Activated CD4-positive, alpha-beta T cell treated with anti-CD3 and anti-CD28 coated beads, Interleukin-2, amount 50 U/mL, for 48 hours (primary cell): ENCODE data around the gene IFNAR2.

Experiments
- DNase-seq, 2 experiments: peaks; one replicate each; pipeline ENCODE4 v3.0.0-alpha.2; 2020

Gene IFNAR2

DNA sequence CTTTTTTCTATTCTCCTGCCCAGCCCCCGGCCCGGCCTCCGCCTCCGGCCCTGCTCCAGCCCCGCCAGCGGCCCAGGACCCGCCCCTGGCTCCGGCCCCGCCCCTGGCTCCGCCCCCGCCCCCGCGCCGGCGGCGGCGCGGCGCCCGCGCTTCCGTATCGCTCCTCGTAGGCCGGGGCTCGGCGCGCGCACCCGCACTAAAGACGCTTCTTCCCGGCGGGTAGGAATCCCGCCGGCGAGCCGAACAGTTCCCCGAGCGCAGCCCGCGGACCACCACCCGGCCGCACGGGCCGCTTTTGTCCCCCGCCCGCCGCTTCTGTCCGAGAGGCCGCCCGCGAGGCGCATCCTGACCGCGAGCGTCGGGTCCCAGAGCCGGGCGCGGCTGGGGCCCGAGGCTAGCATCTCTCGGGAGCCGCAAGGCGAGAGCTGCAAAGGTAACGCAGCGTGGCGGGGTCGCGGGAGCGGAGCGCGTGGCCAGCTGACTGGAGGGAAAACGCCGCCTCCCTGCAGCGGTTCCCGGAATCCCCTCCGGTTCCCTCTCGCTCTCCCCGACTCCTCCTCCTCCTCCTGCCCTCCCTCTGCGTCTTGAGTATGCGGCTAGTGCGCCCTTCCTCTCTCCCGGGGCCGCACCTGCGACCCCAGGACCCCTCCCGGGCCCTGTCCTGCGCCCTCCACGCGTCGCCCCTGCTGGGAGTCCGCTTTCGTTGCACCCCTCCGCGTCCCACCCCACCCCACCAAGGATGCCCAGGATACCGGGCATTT lies at the start of gene IFNAR2:
IFNAR2 (plus strand) TSS at position 155 of the 761 bp plus-strand sequence. CDS start 11,985 bp downstream, outside the sequence.
- peak; percentile 74 to 76 for DNase-seq

DNA sequence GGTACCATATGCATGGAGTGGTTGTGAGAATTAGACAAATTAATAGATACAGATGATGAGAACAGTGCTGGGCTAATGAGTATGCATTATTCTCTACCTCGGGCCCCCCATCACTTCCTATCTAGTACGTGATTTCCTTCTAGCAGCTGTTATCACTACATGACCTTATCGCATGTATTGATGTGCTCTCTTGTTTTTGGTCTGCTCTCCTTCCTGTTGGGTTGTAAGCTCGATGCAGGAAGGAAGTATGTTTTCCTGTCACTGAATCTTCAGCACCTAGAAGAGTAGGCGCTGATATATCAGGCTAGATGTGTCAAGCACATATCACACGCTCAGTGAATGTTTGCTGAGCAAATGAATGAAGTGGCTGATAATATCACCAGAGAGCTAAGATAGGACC lies 43.9 kb upstream of the IFNAR2 start:
- DNase-seq, result no peak

DNA sequence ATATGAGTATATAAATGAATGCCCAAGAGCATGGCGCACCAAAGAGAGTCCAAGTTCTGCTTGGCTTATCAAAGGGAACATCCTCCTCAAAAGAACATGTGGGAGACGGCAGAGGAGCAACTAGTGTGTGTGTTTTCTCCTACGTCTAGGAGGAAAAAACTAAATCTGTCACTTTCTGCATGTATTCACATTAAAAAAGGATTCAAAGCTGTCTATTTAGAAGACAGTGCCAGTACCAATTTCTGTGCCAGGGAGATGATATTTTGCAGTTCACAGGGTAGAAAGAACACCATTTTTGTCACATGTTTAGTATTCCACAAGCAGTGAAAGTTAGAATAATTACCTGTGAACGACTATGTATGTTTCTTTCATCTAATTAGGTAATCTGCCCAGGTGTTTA lies 42.5 kb upstream of the IFNAR2 start:
- no peak for DNase-seq

DNA sequence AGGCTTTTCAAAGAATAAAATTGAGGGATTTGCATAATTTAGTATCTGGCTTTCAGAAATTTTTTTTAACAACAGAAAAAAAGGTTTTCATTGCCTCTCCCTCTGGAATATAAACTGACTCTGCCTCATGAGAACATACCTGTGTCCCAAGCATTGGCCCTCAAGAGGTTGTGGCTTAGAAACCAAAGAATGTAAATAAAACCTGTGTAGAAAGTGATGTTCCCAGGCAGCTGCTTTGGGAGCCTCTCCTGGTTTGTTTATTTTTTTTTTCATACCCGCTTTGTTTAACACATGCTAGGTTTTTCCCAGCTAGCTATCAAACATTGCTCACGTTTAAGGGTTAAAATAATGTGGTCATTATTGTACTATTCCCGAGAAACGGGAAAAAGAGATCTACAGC lies 40.5 kb upstream of the IFNAR2 start:
- no peak for DNase-seq

DNA sequence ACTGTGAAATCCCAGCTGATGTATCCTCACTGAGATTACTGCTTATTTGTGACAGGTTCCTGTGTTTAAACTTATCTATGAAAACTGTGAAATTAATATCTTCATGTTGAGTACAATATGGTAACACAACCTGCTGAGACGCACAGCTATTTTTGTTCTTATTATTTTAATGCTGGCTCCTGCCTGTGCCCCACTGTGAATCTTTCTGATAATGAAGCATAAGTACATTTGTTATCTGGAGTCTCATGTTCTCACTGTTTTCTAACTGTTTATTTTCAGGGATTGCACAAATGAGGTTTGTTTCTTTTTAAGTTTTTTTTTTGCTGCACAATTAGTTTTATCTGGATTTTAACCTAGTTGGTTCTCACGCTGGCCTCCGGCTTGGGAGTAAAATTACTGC lies 39.9 kb upstream of the IFNAR2 start:
- no peak for DNase-seq

DNA sequence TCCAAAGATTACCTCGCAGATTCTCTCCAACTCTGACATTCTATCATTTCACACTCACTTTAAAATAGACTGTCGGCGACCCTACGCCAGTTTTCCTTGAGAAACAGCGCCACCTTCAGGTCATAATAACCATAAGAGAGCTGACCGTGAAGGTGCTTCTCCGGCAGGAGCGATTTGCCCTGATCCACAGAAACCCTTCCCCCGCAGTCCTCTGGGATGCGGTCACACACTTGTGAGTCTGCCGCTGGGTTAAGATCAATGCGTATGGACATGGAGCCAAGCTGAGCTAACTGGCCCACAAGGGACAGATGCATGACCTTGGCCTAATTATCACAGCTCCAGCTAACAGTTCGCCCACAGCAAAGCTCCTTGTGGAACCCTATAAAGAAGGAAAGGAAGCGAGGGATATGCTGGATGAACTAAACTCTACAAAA lies 32.8 kb upstream of the IFNAR2 start:
- DNase-seq, result peak; percentile 41 to 58

DNA sequence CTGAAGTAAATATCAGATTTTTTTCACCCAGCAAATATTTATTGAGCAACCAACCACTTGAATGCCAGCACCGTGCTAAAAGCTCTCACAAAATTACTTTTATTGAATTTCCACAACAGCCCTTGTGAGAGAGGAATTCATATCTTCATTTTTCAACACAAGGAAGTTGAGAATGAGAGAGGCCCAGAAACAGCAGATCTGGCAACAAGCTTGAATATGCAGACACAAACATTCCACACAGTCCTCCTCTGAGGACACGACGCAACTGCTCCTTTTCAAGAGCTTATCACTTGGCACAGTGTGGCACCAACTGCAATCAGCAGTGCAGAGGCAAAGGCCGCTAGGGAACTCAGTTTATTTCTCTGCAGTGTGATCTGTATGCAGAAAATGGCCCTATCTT lies 32.2 kb upstream of the IFNAR2 start:
- no peak for DNase-seq

DNA sequence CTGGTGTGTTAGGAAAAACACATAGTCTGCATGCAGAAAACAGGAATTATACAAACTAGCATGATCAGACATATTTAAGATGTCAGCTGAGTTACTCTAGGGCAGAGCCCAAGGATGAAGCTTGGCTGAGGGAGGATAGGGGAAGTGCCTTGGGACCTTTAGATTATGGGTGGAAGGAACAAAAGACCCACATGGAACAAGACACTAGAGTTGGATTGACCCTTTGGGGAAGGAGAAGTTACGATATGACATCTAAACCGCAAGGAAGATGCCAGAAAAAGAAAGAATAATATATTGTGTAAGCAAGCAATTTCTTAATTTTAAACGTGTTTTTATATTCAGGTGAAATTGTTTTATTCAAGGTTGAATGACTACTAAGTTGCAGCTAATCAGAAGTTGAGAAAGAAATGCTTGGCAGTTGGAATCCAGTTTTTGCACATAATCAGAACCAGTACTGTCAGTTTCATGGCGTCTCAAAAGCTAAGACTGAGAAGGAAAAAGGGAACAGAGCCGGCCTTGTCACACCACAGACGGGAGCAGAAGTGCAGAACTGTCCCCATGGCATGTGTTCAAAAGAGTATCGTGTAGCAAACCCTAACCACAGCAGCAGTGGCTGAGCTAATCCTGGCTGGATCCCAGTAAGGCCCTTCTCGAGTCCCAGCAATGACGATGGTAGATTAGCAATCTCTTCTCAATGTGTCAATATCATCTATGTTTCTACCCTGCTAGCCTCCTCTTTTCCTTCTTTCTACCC lies 31.2 kb upstream of the IFNAR2 start:
- DNase-seq, result no peak

DNA sequence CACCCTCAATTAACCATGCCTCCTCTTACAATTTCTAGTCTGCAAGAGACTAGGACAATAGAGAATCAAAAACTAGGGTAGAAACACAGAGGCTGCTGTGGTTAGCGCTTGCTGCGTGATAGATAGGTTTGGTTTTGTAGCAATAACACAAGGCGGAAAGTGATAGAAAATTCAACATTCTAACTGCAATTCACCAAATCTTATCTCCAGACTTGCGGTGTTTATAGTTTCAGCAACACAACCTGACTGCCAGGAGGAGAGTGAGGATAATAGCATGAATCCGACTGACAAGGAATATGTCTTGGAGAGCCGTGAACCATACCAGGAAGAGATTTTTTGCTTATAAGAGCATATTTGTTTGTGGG lies 30.7 kb upstream of the IFNAR2 start:
- no peak for DNase-seq

DNA sequence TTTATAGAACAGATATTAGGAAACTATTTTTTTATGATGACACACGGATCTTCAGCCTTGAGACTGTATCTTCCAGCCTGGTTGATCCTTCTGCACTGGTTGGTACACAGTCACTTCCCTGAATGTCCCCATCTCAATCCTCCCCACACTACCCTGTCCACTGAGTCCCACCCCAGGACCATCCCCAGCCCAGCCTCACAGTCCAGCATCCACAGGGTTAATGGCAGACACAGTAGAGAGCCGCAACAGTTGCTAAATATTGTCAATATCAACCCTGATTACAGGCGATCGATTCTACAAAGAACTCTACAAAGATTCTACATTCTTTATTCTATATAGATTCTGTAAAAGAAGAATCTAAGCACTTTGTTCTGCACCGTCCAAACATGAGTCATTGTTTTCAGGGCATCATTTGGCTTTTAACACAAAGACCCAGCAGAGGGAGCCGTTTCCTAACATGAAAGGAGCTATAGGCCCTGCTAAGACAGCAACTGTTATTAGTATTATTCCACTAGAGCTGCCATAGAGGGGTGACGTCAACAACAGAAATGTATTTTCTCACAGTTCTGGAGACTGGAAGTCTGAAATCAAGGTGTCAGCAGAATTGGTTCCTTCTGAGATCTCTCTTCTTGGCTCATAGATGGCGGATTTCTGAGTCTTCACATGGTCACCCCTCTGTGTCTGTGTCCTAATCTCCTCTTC lies 30.1 kb upstream of the IFNAR2 start:
- DNase-seq, result peak; percentile 70 to 81

DNA sequence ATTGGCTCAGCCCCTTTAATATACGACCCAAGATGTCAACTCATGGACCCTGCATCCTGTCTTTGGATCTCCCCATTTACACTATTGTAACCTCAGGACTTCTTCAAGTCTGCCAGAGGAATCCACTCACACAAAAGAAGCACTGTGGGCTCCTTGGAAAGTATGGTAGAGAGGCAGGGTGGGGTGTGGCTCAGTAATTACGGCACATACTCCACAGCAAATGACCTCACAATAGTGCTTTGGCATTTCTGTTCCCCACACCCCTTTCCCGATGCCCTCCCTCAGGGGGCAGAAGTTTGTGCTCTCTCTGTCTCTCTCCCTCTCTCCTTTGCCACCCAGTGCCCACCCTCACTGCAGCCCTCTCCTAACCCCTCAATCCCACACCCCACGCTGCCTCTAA lies 27.8 kb upstream of the IFNAR2 start:
- DNase-seq, result no peak

DNA sequence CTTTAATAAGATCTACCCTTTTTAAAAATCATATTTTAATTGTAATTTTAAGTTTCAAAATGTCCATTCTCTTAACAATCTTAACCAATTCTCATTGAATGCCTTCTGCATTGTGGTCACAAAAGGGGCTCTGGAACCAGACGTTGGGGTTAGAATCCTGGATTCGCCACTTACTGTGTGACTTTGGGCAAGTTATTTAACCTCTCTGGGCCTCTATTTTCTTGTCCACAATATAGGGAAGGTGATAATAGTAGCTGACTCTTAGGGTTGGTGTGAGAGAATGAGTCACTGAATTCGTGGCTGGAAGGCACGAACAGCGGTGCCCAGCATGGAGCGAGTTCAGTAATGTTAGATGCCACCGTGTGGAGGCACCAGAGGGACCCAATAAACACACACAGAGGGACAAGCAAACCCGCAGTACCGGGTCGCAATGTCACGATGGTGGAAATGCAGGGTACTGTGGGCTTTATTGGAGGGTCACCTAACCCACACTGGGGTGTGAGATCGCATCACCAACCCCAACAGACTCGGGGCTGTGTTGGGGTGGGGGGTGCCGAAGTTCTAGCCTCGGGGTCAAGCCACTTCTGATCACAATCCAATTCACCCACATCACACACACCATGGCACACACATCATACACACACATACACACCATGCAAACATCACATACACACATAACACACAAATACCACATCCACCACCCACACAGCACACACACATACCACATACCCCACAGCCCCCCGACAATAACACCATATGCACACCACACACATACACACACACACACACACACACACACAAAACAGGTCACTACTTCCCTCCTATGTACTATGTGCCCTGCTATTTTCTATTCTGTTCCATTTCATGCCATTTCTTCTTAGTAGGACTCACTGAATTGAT lies 27.0 kb upstream of the IFNAR2 start:
- DNase-seq, result no peak

DNA sequence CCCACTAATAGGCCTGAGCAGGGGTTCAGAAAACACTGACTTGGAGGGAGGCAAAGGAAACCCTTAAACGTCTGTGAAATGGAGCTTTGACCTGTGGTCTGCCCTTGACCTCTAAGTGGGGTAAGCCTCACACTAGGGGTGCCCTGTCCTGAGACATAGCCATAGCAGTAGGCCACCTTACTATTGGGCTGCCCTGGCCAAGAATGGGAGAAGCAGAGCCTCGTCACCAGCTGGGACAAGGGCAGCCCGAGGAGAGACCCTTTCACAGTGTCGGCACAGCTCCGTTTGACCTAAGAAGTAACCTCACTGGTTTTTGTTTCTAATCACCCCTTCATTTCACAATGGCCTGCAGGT lies 26.4 kb upstream of the IFNAR2 start:
- no peak for DNase-seq

DNA sequence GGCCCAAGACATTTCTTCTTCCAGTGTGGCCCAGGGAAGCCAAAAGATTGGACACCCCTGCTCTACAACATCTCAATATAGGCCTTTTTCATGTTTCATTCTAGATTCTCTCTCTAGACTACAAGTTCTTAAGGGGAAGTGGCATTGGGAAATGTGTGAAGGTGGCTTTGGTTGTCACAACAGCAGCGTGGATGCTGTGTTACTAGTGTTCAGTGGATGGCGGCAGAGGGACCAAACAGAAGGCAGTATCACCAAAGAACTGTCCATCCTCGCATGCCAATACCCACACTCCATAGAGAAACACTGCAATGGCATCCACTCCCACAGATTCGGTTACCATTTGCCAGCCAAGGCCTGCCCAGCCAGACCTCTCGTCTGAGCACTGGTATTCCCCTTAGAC lies 24.3 kb upstream of the IFNAR2 start:
- peak in 1 of 2 experiments; percentile 13 for DNase-seq

DNA sequence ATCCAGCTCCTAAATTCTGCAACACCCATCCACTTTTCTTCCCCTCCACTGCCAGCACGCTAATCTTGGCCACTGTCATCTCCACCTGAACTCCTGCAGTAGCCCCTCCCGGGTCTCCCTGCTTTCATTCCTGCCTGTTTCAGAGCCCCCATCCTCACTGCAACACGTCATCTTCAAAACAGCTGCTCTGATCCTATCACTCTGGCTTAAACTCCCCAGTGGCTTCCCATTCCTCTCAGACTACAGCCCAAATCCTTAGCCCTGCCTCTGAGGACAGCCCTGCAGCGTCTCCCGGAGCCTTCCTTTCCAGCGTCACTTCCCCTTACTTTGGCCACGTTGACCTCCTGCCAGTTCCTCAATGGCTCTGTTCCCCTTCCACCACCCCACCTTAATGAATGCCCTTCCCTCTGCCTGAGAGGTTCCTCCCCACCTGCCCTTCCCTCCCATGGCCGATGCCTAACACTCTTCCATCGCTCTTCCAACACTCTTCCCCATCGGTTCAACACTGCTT lies 22.9 kb upstream of the IFNAR2 start:
- no peak for DNase-seq

DNA sequence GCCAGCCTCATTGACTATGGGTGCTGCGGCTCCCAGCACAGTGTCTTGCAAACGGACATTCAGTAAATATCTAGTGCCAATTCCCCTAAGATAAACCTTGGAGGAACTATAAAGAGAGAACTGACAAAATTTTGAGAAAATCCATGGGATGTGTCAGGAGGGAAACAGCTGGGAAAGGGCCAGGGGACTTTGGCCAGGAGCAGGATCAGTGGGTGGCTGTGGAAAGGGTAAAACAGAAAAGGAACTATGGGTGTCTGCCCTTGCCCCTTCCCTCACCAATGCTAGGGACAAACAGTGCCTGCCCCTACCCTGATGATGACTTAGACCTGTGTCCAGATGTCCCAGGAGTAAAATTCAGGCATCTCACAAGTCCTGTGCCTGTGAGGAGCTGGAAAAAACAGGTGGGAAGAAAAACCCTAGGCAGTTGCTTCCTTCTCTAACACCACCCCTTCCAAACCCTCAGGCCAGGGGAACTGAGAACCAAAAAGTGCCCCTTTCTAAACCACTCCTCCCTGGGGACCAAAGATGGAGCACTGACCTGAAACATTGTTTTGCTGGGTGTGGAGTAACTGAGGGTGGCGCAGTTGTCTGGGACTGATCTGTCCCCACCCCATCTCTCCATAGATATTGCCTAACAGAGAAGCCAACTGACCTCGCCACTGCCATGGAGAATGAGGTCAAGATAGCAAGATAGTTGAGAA lies 22.1 kb upstream of the IFNAR2 start:
- no peak for DNase-seq

DNA sequence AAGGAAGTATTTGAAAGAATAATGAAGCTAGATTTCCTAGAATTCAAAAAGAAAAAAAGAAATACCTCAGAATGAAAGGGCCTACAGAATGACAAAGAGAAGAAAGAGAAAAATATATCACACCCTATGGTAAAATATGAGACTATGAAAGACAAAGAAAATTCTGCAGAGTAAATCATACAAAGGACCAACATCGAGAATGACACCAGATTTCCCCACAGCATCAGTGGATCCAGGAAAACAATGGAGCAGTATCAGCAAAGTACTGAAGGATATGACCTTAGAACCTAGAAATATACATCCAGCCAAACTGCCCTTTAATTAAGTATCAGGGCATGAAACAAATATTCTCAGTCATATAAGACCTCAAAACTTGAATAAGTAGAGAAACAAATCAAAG lies 21.2 kb upstream of the IFNAR2 start:
- DNase-seq, result no peak

DNA sequence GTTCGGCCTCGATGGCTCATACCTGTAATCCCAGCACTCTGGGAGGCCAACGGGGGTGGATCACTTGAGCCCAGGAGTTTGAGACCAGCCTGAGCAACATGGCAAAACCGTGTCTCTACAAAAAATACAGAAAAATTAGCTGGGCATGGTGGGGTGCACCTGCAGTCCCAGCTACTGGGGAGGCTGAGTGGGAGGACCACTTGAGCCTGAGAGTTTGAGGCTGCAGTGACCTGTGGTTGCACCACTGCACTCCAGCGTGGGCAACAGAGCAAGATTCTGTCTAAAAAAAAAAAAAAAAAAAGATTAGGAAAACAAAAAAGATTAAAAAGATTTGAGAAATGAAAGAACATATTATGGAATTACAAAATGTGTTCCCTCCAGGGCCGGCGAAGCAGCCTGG lies 18.4 kb upstream of the IFNAR2 start:
- no peak for DNase-seq

DNA sequence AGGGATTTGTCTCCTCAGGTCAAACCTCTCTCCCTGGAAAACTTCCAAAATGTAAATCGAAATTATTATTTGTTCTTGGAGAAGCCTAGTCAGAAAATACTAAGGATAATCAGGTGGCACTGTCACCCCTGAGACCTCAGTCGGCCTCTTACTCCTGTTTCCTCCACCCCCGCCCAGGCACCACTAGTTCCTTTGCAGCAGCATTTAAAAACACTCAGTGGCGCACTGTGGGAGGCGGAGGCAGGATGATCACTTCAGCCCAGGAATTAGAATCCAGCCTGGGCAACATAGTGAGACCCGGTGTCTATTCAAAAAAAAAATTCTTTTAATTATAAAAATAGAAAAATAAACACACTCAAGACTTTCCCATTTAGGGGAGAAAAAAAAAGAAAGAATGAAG lies 18.0 kb upstream of the IFNAR2 start:
- no peak for DNase-seq

DNA sequence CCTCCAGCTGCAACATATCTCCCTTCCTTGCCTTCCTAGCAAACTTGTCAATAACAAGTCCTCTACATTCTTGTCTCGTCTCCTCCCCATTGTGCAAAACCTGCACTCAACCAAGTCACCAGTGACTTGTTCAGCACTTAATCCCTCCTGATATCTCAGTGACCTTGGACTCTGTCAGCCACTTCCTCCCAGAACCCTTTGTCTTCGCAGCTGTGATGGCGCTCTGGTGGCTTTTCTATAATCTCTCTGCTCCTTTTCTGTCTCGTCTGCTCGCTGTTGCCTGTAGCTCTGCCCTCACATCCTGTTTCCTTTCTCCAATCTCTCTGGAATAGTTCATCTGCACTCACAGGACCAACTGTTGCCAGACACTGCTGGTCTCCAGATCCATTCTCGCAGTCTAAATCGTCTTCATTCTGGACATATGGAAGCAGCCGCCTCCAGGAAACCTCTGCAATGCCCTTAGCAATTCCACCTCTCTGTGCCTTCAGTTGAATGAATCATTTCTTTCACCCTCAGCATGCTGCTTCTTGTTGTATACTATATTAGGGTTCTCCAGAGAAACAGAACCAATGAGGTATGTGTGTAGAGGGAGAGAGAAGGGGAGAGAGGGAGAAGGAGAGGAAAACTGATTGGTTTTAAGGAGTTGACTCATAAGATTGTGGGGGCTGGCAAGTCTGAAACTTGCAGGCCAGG lies 17.4 kb upstream of the IFNAR2 start:
- DNase-seq, result no peak

DNA sequence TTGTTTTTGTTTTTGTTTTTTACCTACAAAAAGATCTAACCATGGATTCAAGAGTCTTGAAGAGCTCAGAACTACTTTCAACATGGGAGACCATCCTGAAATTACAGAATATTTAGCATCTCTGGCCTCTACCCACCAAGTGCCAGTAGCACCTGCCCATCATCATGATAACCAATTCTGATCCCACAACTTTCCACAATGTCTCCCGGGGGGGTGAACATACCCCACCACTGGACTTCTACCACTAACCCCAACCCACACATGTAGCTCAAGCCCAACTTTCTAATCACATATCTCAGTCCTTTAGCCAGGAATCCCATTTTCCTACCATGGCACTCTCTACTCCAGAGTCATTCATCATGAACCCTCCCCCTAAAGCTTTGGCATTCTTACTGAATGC lies 15.7 kb upstream of the IFNAR2 start:
- no peak for DNase-seq
